ENCODE measurements around the gene PDGFB. TPM values are rescaled to one million over a fixed set of nuclear protein-coding genes. Genes with fewer than 3 reads are reported as not detected.

PDGFB gene
- 1 to 10 TPM in 1 of 3 donors, under 1 TPM in 2; 0.28 to 1.2 (median 0.31) TPM for total RNA-seq
- total RNA-seq (2013): 2.5 TPM

GRCh38 chr22:39244496-39245129, at the start of gene PDGFB:
PDGFB (minus strand) TSS chr22:39244982; CDS start chr22:39243963, 1,019 bp downstream.
- H3K9me3 Mint-ChIP-seq: no peaks in the 10 kb centered on the region
- WGBS (ENCODE audit: insufficient coverage): under 1% methylated on average over 63 of the region's 68 CpGs
- peaks cover 36 to 61% of the 10 kb centered on the region in 2 donors for H3K27me3 Mint-ChIP-seq (ENCODE audit: low read depth in 2 of 2)
- Histone ChIP-seq H3K9me3 (ENCODE audit: control insufficient read depth, insufficient read depth, low read length) (no peaks in the 10 kb centered on the region), H3K4me1 (ENCODE audit: control insufficient read depth, insufficient read depth, low read length) (peaks cover 52% of the 10 kb centered on the region), H3K27me3 (ENCODE audit: control insufficient read depth, insufficient read depth, low read length) (peaks cover 54% of the 10 kb centered on the region), H3K36me3 (ENCODE audit: control insufficient read depth, insufficient read depth, low read length) (no peaks in the 10 kb centered on the region), H3K4me3 (ENCODE audit: low read length) (peak within 1 kb of the TSS; percentile 6), H3K27ac (ENCODE audit: low read length) (no peak within 1 kb of the TSS)
- no peaks in the 10 kb centered on the region for H3K36me3 Mint-ChIP-seq
- ATAC-seq: peak in 1 of 3 donors; percentile 23
- no peak within 1 kb of the TSS for H3K27ac Mint-ChIP-seq
- peak within 1 kb of the TSS; percentile 85 for H3K4me3 Mint-ChIP-seq
- no peak for TF ChIP-seq CTCF (IDR thresholded peaks at IDR 0.05)
- intact Hi-C loops (cut with micrococcal nuclease): loop anchor here (5.0 kb wide), 1 partner anchor 37 kb away; no protein-coding TSS in a partner anchor
- peak in 1 of 2 donors; percentile 55 for DNase-seq
- H3K4me1 Mint-ChIP-seq: peaks cover 27 to 42% of the 10 kb centered on the region in 2 donors

GRCh38 chr22:39293766-39294368, 49.1 kb upstream of the PDGFB start:
- Histone ChIP-seq H3K9me3 (ENCODE audit: control insufficient read depth, insufficient read depth, low read length) (no peaks in the 10 kb centered on the region), H3K4me3 (ENCODE audit: low read length) (no peak overlapping the region), H3K4me1 (ENCODE audit: control insufficient read depth, insufficient read depth, low read length) (peaks cover 12% of the 10 kb centered on the region), H3K36me3 (ENCODE audit: control insufficient read depth, insufficient read depth, low read length) (no peaks in the 10 kb centered on the region), H3K27me3 (ENCODE audit: control insufficient read depth, insufficient read depth, low read length) (no peaks in the 10 kb centered on the region), H3K27ac (ENCODE audit: low read length) (no peak overlapping the region)
- peaks cover 6 to 15% of the 10 kb centered on the region in 2 donors for H3K27me3 Mint-ChIP-seq (ENCODE audit: low read depth in 2 of 2)
- no peaks in the 10 kb centered on the region for H3K36me3 Mint-ChIP-seq
- no peak for ATAC-seq
- peaks cover 0 to 5% of the 10 kb centered on the region in 2 donors for H3K4me1 Mint-ChIP-seq
- no peak overlapping the region for H3K4me3 Mint-ChIP-seq
- no peak for DNase-seq
- intact Hi-C loops (cut with micrococcal nuclease): no loop called here
- no peak overlapping the region for H3K27ac Mint-ChIP-seq
- no peak for TF ChIP-seq CTCF (IDR thresholded peaks at IDR 0.05)
- WGBS (ENCODE audit: insufficient coverage): 82% methylated on average over 15 of the region's 15 CpGs
- no peaks in the 10 kb centered on the region for H3K9me3 Mint-ChIP-seq

GRCh38 chr22:39292561-39293074, 47.8 kb upstream of the PDGFB start:
- intact Hi-C loops (cut with micrococcal nuclease): no loop called here
- Histone ChIP-seq H3K27ac (ENCODE audit: low read length) (no peak overlapping the region), H3K4me3 (ENCODE audit: low read length) (no peak overlapping the region), H3K9me3 (ENCODE audit: control insufficient read depth, insufficient read depth, low read length) (no peaks in the 10 kb centered on the region), H3K27me3 (ENCODE audit: control insufficient read depth, insufficient read depth, low read length) (no peaks in the 10 kb centered on the region), H3K36me3 (ENCODE audit: control insufficient read depth, insufficient read depth, low read length) (no peaks in the 10 kb centered on the region), H3K4me1 (ENCODE audit: control insufficient read depth, insufficient read depth, low read length) (peaks cover 12% of the 10 kb centered on the region)
- Mint-ChIP-seq H3K4me3 (no peak overlapping the region), H3K27me3 (ENCODE audit: low read depth in 2 of 2) (peaks cover 0 to 10% of the 10 kb centered on the region in 2 donors), H3K9me3 (no peaks in the 10 kb centered on the region), H3K4me1 (peaks cover 2 to 6% of the 10 kb centered on the region in 2 donors), H3K27ac (no peak overlapping the region), H3K36me3 (no peaks in the 10 kb centered on the region)
- TF ChIP-seq CTCF (IDR thresholded peaks at IDR 0.05): no peak
- ATAC-seq (peak in 1 of 3 donors; percentile 38), DNase-seq (no peak)
- WGBS (ENCODE audit: insufficient coverage): 73% methylated on average over 12 of the region's 12 CpGs
